Activated T-helper 1 cell treated with Interleukin-2 at 50 U/mL for 16 hours (primary cell): ENCODE results near the gene OAS1.
"Not testable (repeated sequence)": the region's sequence is repeated elsewhere in the genome, so short reads cannot be mapped to it uniquely, and the experiment has no call there.

ENCODE experiments used
- DNase-seq: peaks from one replicate; pipeline ENCODE4 v3.0.0-alpha.2; 2020; ENCODE audit warnings: low read depth

The OAS1 gene

GRCh38 chr12:112900298-112901145, 6.2 kb upstream of the OAS1 start:
- DNase-seq, result no peak

DNA sequence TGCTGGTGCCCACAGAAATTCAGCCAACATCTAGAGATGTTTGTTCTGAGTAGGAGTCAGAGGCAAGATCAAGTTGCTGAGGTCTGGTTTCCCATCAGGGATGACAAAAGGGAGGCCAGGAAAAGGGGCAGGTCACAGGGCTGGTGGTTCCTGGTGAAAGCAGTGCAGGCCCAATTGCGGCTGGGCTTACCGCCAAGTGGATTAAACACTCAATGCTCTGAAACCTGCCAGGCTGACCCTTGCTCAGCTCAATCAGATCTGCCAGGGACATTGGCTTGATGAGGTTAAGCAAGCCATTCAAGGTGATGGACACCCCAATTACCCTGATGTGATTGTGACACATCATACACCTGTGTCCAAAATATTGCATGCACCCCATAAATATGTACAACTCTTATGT, 5.5 kb upstream of the OAS1 start:
- DNase-seq, result no peak

DNA sequence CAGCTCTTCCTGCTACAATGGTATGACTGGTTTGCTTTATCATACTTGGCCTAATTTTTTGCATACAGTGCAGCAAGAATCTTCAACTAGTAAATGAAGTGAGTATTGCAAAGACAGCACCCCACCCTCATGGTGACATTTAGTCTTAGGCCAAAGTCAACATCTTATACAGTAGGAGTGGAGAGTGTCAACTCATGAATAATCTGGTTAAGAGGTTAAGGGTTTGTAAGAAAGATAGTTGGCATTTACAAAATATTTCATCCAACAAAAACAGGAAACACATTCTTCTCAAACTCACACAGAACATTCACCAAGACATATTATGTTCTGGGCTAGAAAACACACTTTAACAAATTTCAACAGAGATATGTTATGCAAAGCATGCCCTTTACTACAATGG, 2.2 kb upstream of the OAS1 start:
- no peak for DNase-seq

- no peak for DNase-seq
Observed at GRCh38 chr12:112905451-112906089, 1.2 kb upstream of the OAS1 start.

- DNase-seq, result no peak
Observed at GRCh38 chr12:112907415-112908157, 824 bp downstream of the OAS1 start.

DNA sequence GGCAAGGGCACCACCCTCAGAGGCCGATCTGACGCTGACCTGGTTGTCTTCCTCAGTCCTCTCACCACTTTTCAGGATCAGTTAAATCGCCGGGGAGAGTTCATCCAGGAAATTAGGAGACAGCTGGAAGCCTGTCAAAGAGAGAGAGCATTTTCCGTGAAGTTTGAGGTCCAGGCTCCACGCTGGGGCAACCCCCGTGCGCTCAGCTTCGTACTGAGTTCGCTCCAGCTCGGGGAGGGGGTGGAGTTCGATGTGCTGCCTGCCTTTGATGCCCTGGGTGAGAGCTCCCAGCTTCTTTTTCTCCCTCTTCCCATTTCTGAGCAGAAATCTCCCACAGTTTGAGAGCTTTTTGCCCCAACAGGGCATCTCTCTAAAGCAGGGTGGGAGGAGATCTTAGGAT, 1.8 kb downstream of the OAS1 start:
- DNase-seq, result no peak

GRCh38 chr12:112909693-112910092, 2.9 kb downstream of the OAS1 start:
- no peak for DNase-seq

DNA sequence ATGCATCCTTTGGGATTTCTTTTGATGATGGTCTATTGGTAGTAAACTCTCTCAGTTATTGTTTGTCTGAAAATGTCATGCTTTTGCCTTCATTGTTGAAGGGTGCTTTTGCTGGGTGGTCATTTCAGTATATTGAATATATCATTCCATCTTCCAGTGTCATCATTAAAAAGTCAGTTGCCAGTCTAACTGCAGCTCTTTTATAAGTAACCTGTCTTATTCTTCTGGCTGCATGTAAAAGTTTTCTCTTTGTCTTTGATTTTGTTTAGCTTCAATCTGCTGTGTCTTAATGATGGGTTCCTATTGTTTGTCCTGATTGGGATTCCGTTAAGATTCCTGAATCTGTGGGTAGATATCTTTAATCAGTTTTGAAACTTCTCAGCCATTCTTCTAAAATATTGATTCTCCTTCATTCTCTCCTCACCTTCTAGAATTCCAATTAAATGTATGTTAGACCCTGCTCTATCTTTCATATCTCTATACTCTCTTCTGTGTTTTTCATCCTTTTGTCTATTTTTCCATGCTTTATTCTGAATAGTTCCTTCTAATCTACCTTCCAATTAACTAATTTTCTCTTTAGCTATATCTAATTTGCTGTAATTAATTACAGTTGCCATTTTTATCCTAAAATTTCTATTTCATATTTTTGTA, 6.4 kb downstream of the OAS1 start:
- no peak for DNase-seq

GRCh38 chr12:112913888-112914287, 7.1 kb downstream of the OAS1 start:
- not testable (repeated sequence) for DNase-seq

GRCh38 chr12:112916270-112916669, 9.5 kb downstream of the OAS1 start:
- DNase-seq, result no peak

DNA sequence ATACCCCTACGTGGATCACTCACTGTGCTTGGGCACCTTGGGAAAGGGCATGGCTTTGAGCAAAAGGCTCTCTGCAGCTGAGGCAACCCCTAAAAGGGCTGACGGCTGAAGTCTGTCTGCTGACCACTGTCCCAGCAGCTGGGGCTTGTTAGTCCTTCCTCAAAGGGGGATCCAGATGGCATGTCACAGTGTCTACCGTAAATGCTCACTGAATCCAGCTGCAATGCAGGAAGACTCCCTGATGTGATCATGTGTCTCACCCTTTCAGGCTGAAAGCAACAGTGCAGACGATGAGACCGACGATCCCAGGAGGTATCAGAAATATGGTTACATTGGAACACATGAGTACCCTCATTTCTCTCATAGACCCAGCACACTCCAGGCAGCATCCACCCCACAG, 12.4 kb downstream of the OAS1 start:
- no peak for DNase-seq

DNA sequence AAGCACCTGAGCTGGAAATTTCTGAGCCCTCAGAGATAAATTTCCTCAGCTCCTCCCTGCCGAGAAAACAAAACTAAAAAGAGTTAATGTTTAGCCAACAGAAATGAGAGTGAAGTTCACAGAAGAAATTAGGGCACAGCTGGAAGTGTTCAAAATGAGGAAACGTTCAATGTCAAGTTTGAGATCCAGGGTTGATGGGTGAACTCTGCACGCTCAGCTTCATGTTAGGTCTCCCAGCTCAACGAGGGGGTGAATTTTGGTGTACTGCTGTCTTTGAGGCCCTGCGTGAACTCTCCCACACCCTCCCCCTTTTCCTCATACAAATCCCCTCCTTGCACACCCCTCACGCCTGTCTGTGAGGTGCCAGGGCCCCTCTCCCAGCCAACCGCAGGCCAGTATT, 18.2 kb downstream of the OAS1 start:
- no peak for DNase-seq

DNA sequence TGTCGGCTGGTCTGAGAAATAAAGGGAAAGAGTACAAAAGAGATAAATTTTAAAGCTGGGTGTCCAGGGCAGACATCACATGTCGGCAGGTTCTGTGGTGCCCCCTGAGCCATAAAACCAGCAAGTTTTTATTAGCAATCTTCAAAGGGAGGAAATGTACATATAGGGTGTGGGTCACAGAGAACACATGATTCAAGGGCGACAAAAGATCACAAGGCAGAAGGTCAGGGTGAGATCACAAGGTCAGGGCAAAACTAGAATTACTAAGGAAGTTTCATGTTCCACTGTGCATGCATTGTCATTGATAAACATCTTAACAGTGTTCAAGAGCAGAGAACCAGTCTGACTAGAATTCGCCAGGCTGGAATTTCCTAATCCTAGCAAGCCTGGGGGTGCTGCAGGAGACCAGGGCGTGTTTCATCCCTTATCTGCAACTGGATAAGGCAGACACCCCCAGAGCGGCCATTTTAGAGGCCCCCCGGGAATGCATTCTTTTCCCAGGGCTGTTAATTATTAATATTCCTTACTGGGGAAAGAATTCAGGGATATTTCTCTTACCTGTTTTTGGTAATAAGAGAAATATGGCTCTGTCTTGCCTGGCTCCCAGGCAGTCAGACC, 19.8 kb downstream of the OAS1 start:
- not testable (repeated sequence) for DNase-seq

- DNase-seq, result no peak
Observed at GRCh38 chr12:112927475-112927874, 20.7 kb downstream of the OAS1 start.

GRCh38 chr12:112927925-112928324, 21.2 kb downstream of the OAS1 start:
- no peak for DNase-seq

DNA sequence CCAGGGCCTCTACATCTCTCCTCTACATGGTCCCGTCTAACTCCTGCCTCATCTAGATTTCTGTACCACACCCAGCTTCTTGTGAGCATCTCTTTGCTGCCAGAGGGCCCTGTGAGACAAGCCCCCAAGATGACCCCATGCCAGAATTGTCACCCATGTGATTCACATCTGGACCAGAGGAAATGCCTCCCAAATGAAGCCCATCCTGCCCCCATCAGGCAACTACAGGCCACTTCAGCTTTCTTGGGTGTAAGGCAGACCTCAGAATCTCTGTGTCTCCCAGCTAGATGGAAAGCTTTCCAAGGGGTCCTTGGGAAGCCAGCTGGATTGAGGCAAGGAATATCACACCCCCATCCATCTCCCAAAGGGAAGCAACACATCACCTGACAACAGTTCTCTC, 22.2 kb downstream of the OAS1 start:
- DNase-seq, result no peak

- no peak for DNase-seq
Observed at GRCh38 chr12:112929715-112930114, 23.0 kb downstream of the OAS1 start.

DNA sequence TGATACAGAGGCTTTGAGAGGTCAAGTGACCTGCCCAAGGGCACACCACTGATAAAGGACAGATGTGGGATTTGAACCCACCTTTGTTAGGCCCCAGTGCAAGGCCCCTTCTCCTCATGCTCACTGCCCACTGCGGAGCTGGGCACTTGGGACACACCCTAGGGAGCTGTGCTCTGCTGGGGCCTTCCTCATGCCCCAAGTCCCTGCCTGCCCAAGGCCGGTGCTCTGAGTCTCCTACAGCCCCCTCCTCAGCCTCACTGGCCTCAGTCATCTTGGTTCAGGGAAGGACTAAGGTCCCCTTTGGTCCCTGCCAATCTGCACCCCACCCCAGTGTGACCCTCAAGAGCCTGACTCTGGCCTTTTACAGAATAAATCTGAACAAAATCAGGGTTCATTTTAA, 23.6 kb downstream of the OAS1 start:
- no peak for DNase-seq

- DNase-seq, result no peak
Observed at GRCh38 chr12:112932485-112933128, 25.8 kb downstream of the OAS1 start.

- DNase-seq, result no peak
Observed at GRCh38 chr12:112933129-112933505, 26.4 kb downstream of the OAS1 start.

DNA sequence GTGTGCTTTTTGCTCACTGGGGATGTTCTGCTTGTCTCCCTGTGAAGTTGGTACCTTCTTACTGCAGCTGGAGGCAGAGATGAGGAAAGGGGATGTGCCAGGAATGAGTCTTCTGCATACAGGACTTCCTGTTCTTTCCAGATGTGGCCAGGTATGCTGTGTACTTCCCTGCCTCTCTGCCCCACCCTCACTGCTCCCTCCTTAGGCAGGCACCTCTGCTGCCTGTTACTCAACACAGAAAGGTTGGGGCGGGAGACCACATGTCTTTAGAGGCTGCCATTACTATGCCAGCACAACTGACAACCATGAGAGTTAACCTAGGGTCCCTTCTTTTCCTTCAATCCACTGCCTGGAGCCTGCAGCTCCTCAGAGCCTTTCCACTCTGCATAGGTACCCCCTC, 29.5 kb downstream of the OAS1 start:
- no peak for DNase-seq

- DNase-seq, result no peak
Observed at GRCh38 chr12:112936927-112937326, 30.2 kb downstream of the OAS1 start.
